Hepatocyte (in vitro differentiated cells): ENCODE measurements around the gene TEAD1. TPM values are rescaled to one million over a fixed set of nuclear protein-coding genes. Genes with fewer than 3 reads are reported as not detected.

Source experiments
- DNase-seq: peaks from one replicate; pipeline ENCODE4 v3.0.0-alpha.2; 2016; ENCODE audit warnings: low spot score
- H2AFZ ChIP-seq: fragments of 200-600 bp; sonication (generic); 2 replicates; pipeline ENCODE4 v1.6.0; 2016; ENCODE audit warnings: antibody characterized with exemption, mild to moderate bottlenecking
- H3K27ac ChIP-seq: fragments of 200-600 bp; sonication (generic); 2 replicates; pipeline ENCODE4 v1.5.1; 2016; ENCODE audit warnings: mild to moderate bottlenecking
- H3K27me3 ChIP-seq: fragments of 200-600 bp; sonication (generic); 2 replicates; pipeline ENCODE4 v1.6.1; 2016
- H3K36me3 ChIP-seq: fragments of 200-600 bp; sonication (generic); replicated peaks from 2 replicates; pipeline ENCODE4 v1.5.1; 2016; ENCODE audit warnings: low read depth; ENCODE audit not compliant: insufficient read depth
- H3K4me1 ChIP-seq: fragments of 200-600 bp; sonication (generic); 2 replicates; pipeline ENCODE4 v1.5.1; 2016; ENCODE audit warnings: mild to moderate bottlenecking, moderate library complexity; ENCODE audit not compliant: insufficient read depth
- H3K4me2 ChIP-seq: fragments of 200-600 bp; sonication (generic); 2 replicates; pipeline ENCODE4 v1.6.0; 2016
- H3K4me3 ChIP-seq: fragments of 200-600 bp; sonication (generic); 2 replicates; pipeline ENCODE4 v1.5.1; 2016; ENCODE audit warnings: mild to moderate bottlenecking
- H3K79me2 ChIP-seq: fragments of 200-600 bp; sonication (generic); 2 replicates; pipeline ENCODE4 v1.6.0; 2017; ENCODE audit warnings: mild to moderate bottlenecking
- H3K9me2 ChIP-seq: fragments of 200-600 bp; sonication (generic); replicated peaks from 2 replicates; pipeline ENCODE4 v1.6.0; 2017; ENCODE audit warnings: mild to moderate bottlenecking; ENCODE audit not compliant: insufficient read depth
- H3K9me3 ChIP-seq: fragments of 200-600 bp; sonication (generic); 2 replicates; pipeline ENCODE4 v1.5.1; 2016; ENCODE audit warnings: low read depth, mild to moderate bottlenecking
- H4K20me1 ChIP-seq: fragments of 200-600 bp; sonication (generic); 2 replicates; pipeline ENCODE4 v1.6.0; 2016; ENCODE audit warnings: mild to moderate bottlenecking; ENCODE audit not compliant: insufficient read depth, poor library complexity, severe bottlenecking
- CTCF ChIP-seq: fragments of 200-600 bp; sonication (generic); IDR thresholded peaks from 2 replicates; pipeline ENCODE4 v1.5.1; 2016; ENCODE audit warnings: antibody characterized with exemption, mild to moderate bottlenecking; ENCODE audit not compliant: poor library complexity
- EZH2 ChIP-seq: fragments of 200-600 bp; sonication (generic); IDR thresholded peaks from 2 replicates; pipeline ENCODE4 v1.6.1; 2016; ENCODE audit warnings: antibody characterized with exemption, mild to moderate bottlenecking, borderline replicate concordance
- EZH2phosphoT487 ChIP-seq: fragments of 200-600 bp; sonication (generic); IDR thresholded peaks from one replicate; pipeline ENCODE4 v1.6.1; 2018; ENCODE audit warnings: antibody characterized with exemption, mild to moderate bottlenecking, low read depth, moderate library complexity; ENCODE audit not compliant: unreplicated experiment, severe bottlenecking
- WGBS: methylation state at CpG from one replicate; pipeline ENCODE4 v1.1.6; 2016; ENCODE audit warnings: low lambda C conversion rate; ENCODE audit errors: missing lambda C conversion rate; 5-methylcytosine and 5-hydroxymethylcytosine counted together
- polyA plus RNA-seq: library from polyadenylated mRNA; unstranded; fragments of >200 nt; fragmentation: Nextera tagmentation; extraction: Ambion mirVana; gene quantifications from 2 replicates; pipeline ENCODE4 v1.2.1, GENCODE V29; 2016
- total RNA-seq: library from RNA; depleted of rRNA; stranded (reverse); fragments of >200 nt; gene quantifications from 2 replicates; pipeline ENCODE4 v1.2.3, GENCODE V29; 2014

Gene TEAD1
- total and polyA plus RNA-seq, 2 experiments from 2014 or later, result 37.2 to 82.2 TPM

DNA sequence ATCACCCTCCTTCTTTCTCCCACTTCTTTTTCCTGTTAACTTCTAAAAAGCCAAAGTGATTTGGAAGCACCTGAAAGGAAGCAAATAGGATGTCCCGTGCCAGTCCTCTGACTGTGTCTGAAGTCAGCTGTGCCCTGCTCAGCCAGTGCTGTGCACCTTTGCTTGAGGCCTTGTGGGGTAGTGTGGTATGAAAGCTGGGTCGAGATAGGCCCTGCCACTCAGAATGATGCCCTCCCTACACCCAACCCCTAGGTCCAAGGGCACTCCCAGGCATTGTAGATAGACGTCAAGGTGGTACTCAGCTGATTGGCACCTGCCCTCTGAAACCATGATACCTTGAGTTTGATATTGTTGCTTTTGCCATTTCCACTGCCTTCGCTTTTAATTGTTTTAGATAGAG, 251.3 kb downstream of the TEAD1 start:
- H2AFZ ChIP-seq, result no peak overlapping the region
- H3K27ac ChIP-seq, result no peak overlapping the region
- WGBS, result 74% methylated on average over 4 of the region's 4 CpGs
- peaks cover 8% of the 10 kb centered on the region for H3K79me2 ChIP-seq
- peaks cover 2% of the 10 kb centered on the region for H4K20me1 ChIP-seq
- no peaks in the 10 kb centered on the region for H3K27me3 ChIP-seq
- H3K36me3 ChIP-seq, result no peaks in the 10 kb centered on the region
- H3K9me2 ChIP-seq, result no peaks in the 10 kb centered on the region
- TF ChIP-seq CTCF (no peak), EZH2phosphoT487 (no peak), EZH2 (no peak)
- H3K4me3 ChIP-seq, result no peak overlapping the region
- H3K4me1 ChIP-seq, result no peaks in the 10 kb centered on the region
- no peak for DNase-seq
- no peak overlapping the region for H3K4me2 ChIP-seq
- H3K9me3 ChIP-seq, result no peaks in the 10 kb centered on the region

- no peak overlapping the region for H3K4me3 ChIP-seq
- no peaks in the 10 kb centered on the region for H3K4me1 ChIP-seq
- H2AFZ ChIP-seq, result no peak overlapping the region
- no peaks in the 10 kb centered on the region for H3K27me3 ChIP-seq
- peaks cover 4% of the 10 kb centered on the region for H3K79me2 ChIP-seq
- no peaks in the 10 kb centered on the region for H3K9me2 ChIP-seq
- no peak for DNase-seq
- WGBS, result 66% methylated on average over 3 of the region's 3 CpGs
- no peak overlapping the region for H3K27ac ChIP-seq
- TF ChIP-seq EZH2phosphoT487 (no peak), EZH2 (no peak), CTCF (no peak)
- no peak overlapping the region for H3K4me2 ChIP-seq
- peaks cover 2% of the 10 kb centered on the region for H4K20me1 ChIP-seq
- no peaks in the 10 kb centered on the region for H3K9me3 ChIP-seq
- H3K36me3 ChIP-seq, result no peaks in the 10 kb centered on the region
Measured at GRCh38 chr11:12927221-12927620, 253.0 kb downstream of the TEAD1 start.

DNA sequence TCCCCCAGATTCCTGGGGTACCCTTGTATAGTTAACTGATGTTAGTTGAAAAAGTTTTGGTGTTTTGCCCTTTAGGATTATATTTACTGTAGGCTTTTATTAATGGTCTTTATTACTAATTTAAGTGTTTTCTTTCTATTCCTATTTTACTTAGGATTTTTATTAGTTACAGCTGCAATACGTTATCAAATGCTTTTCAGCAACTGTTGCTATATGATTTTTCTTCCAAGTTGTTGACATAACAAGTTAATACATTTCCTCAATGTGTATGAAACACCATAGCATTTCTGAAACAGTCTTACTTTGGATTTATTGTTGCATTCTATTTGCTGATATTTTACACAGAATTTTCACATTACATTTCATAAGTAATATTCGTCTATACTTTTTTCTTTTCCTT, 253.7 kb downstream of the TEAD1 start:
- Histone ChIP-seq H3K27ac (no peak overlapping the region), H3K4me1 (no peaks in the 10 kb centered on the region), H3K36me3 (no peaks in the 10 kb centered on the region), H4K20me1 (peaks cover 2% of the 10 kb centered on the region), H3K9me3 (no peaks in the 10 kb centered on the region), H3K9me2 (no peaks in the 10 kb centered on the region), H3K4me3 (no peak overlapping the region), H3K27me3 (no peaks in the 10 kb centered on the region), H2AFZ (no peak overlapping the region), H3K79me2 (peaks cover 4% of the 10 kb centered on the region), H3K4me2 (no peak overlapping the region)
- WGBS, result 75% methylated on average over 2 of the region's 2 CpGs
- no peak for DNase-seq
- TF ChIP-seq EZH2 (no peak), EZH2phosphoT487 (no peak)

DNA sequence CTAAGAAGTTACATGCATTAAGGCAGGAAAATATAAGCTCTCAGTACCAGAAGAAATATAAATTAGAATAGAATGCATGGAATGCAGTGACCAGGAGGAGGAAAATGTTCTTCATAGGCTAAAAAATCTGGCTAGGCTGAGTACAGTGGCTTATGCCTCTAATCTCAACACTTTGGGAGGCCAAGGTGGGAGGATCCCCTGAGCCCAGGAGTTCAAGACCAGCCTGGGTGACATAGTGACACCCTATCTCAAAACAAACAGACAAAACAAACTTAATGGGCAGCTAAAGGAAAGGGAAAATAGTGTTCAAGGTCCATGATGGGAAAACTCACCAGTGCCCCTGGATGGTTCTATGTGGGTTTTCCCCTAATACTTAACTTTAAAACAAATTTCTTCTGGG, 256.6 kb downstream of the TEAD1 start:
- no peaks in the 10 kb centered on the region for H4K20me1 ChIP-seq
- H3K9me3 ChIP-seq, result no peaks in the 10 kb centered on the region
- H3K79me2 ChIP-seq, result peaks cover 4% of the 10 kb centered on the region
- H3K4me3 ChIP-seq, result no peak overlapping the region
- H2AFZ ChIP-seq, result no peak overlapping the region
- no peaks in the 10 kb centered on the region for H3K9me2 ChIP-seq
- no peaks in the 10 kb centered on the region for H3K4me1 ChIP-seq
- no peak for DNase-seq
- H3K27me3 ChIP-seq, result no peaks in the 10 kb centered on the region
- H3K36me3 ChIP-seq, result no peaks in the 10 kb centered on the region
- H3K27ac ChIP-seq, result no peak overlapping the region
- TF ChIP-seq CTCF (no peak), EZH2phosphoT487 (no peak), EZH2 (no peak)
- H3K4me2 ChIP-seq, result no peak overlapping the region
